HG03159 (cell line): ENCODE measurements around the gene BANP.

Source experiments
- ATAC-seq: cut with Tn5 transposase; IDR thresholded peaks from one replicate; pipeline ENCODE4 v1.9.1; 2021; ENCODE audit warnings: mild to moderate bottlenecking, moderate library complexity; ENCODE audit not compliant: unreplicated experiment

Gene BANP

DNA sequence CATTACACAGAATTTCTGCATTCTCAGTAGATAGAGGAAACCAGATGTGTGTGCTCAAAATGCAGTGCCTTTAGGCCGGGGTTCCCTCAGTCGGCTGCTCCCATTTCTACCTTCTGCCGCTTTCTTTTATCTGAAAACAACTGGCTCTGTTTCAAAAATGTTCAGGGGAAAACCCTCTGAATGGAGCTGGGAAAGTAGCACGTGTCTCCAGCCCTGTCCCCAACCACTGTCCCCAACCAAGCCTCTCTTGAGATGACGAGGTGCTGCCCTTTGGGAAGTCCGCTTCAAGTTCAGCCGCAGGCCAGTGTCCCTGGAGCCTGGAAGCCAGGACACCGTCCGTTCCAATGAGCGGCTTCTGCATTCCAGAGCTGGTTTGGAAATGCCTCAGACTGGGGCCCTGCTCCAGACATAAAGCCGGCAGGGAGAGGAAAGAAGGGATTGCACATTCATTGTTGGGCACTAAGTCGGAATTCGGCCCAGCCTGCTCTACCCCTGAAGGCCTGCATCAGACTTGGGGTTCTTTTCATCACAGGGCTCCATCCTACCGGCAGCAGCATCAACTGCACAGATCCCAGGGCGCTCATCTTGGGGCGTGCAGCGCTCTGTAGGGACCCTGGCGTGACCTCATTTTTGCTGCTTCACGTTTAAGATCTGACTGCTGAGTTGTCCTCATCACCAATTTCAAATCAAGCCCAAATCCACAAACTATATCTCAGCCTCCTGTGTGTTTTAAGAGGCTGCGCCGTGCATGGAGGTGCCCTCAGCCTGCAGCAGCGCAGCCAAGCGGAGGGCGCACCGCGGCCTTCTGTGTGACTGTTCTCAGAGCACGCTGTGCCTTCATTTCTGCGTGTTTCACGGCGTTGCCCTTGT, 111.3 kb downstream of the BANP start:
- ATAC-seq, result no peak

DNA sequence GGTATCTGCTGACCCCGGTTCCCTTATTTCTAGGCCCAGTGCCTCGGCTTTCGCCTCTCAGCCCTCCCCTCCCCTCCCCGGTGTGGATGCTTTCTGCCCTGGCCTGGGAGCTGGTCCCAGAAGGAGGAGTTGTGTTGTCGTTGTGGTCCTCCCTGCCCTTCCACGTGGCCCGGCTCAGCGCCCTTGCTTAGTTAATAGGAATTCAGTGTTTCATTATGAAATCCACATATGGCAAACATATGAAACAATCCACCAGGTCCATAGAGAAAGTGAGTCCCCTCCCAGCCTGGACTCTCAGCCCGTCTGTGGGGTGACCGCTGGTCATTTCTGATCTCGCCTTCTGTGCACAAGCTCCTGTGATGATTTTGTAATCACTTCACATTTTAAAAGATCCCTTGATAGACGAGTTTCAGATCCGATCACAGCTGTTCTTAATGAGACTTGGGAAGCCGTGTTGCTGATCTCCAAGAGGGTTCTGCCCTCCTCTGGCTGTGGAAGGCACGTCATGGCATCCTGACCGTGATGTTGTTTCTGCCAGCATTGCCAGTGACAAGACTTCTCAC, 112.1 kb downstream of the BANP start:
- no peak for ATAC-seq

DNA sequence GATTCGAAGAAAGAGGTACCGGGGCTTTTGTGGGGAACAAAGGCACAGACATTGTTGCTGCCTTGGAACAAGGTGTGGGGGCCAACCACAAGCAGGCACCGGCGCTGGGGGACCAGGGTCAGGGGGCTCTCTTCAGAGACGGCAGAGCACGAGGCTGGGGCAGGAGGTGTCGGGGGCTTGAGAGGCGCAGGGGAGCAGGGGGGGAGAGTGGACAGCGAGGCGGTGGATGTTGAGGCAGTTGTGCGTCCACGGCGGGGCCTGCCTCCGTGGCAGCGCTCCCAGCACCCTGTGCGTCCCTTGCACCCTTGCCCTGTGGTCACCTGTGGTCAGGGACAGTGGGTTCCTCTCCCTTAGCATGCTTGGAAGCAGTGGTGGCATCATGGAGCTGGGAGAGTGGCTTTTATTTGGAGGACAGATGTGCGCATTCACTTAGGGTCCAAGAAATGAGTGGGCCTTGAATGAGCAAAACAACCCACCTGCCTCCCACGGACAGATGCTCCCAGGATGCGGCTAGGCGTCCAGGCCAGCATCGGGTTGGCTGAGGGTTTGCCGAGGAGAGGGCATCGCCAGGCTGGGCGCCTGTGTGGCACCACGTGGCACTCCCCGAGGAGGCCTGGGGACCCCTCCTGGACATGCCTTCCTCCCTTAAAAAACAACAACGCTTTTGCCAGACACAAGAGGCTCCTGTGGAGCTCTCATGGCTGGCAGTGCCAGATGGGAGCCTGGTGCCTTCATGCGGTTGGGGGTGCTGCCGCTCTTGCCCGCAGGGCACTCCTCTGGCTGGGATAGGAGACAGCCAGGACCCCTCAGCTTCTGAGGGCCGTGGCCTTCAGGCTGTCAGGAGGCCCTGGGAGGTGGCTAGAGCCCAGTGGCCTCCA, 113.0 kb downstream of the BANP start:
- ATAC-seq, result no peak

DNA sequence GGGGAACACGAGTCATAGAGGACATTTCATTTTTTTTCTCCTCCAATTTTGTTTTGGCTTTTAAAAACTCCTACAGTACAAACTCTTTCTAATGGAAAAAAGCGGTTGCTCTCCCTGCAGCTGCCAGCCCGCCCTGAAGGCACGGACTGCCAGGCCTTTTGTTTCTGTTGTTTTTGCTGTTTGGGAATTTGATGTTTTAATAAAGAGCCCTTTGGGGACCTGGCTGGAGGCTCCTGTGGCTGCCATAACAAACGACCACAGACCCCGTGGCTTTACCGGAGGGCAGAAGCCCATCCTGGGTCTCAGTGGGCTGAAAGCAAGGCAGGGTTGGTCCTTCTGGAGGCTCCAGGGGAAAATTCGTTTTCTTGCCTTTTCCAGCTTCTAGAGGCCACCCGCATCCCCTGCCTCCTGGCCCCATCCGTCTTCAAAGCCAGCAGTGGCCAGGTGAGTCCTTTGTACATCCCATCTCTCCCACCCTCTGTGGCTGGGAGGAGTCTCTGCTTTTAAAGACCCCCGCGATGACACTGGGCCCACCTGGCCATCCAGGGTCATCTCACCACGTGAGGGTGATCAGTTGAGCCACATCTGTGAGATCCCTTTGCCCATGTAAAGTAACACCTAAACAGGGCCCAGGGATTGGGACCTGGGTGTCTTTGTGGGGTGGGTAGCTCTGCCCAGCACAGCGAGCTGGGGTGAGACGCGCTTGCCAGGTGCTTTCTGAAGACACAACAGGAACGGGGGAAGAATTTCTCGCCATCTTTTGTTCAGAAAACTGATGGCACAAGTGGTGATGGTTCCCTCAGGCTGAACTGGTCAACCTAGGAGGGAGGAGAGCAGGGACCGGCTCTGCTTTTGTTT, 113.9 kb downstream of the BANP start:
- ATAC-seq, result no peak

DNA sequence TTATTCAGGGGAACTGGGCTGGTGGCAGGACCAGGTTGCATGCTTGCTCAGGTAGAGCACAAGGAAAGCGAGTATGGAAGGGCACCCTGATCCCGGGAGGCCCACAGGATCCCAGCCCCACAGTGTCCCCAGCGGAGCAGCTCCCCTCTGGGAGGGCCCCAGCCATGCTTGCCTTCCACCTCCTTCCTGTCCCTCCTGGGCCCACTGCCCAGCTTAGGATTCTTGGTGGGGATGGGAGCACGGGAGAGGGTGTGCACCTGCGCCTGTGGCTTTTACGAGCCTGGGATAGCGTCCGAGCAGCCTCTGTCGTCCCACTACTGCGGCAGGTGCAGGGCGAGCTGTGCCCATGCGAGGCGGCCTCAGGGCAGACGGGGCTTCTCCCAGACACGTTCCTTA, 114.5 kb downstream of the BANP start:
- no peak for ATAC-seq

DNA sequence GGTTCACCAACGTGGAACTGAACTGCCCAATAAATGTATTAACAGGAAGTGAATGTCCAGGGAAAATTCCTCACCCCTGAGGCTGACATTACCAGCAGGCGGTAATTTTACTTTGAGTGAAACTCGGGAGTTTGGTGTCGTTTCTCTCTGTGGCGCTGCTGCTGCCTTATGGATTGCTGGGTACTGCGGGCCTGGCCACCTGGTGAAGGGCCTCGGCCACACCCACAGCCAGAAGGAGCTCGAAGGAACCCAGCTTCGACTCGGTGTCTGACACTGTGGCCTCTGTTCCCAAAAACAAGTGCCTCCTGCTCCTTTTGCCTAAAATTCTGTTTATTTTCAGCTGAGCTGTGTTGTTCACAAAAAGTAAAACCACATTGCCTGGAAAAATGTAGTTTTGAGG, 115.0 kb downstream of the BANP start:
- no peak for ATAC-seq

DNA sequence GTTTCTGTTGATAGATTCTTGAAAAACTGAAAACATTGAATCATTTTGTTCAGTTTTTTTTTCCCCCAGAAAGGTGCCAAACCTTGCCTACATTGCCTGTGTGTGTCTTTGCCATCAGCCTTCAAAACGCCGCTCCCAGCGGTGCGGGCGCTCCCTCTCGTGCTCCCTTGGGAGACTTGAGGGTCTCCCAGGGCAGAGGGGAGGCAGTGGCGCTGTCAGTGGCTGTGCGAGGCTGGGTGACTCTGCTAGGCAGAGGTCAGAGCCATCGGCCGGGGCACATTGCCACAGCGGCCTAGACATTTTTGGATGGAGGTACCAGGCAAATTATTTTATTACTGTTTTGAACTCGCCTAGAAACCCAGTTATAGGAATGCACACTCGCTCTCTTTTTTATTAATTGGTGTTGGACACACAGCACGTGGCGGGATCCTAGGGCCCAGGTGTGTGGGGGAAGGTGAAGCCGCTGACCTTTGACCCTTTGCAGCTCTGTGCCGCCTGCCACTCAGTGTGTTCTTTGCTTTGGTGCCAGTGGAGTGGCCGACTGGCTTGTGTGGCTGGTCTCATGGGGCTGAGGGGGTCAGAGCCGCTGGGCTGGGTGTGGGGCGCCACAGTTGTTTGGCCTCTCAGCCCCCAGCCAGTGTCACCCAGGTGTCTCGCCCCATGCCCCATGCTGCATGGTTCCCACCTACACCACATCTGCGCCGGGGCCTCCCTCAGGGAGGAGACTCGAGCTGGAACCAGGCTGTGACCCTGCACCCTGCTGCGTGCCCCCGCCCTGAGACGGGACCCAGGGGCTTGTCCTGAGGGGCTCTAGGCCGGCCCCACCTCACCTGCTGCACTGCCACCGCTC, 115.7 kb downstream of the BANP start:
- ATAC-seq, result no peak

DNA sequence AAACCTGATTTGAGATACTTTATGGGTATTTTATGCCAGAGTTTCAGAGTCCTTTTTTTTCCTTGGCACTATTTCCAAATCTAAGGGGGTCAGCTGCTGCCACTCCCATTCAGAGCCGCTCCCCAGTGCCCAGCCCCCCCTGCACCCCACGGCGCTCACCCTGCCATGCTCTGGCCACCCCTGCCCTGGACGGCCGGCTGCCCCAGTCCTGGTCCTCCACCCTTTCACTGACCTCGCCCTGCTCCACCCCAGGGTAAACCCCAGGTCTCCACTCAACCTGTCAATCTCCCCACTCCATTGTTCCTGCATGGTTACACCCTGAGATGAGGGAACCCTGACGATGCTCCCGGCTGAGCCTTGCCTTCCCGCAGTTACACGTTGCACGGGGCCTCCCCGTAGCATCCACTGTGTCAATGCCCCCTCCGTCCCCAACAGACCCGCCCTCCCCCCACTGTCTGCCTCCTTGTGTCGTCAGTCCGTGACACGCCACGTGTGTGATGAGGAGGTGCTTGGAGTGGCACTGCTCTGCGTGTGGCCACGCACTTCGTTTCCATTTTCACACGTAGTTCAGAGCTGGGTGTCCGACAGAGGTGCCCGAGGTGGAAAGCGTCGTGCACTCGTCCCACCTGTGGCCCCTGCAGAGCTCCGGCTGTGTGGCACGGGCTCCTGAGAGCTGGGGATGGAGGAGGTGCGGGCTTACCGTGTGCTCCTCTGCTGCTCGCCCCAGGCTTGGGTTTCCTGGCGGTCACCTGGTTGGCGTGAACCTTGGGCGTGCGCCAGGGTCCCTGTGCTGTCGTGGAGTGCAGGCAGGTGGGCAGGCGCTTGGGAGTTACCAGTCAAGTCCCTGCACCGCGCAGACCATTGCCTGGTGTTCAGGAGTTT, 116.5 kb downstream of the BANP start:
- ATAC-seq, result no peak

DNA sequence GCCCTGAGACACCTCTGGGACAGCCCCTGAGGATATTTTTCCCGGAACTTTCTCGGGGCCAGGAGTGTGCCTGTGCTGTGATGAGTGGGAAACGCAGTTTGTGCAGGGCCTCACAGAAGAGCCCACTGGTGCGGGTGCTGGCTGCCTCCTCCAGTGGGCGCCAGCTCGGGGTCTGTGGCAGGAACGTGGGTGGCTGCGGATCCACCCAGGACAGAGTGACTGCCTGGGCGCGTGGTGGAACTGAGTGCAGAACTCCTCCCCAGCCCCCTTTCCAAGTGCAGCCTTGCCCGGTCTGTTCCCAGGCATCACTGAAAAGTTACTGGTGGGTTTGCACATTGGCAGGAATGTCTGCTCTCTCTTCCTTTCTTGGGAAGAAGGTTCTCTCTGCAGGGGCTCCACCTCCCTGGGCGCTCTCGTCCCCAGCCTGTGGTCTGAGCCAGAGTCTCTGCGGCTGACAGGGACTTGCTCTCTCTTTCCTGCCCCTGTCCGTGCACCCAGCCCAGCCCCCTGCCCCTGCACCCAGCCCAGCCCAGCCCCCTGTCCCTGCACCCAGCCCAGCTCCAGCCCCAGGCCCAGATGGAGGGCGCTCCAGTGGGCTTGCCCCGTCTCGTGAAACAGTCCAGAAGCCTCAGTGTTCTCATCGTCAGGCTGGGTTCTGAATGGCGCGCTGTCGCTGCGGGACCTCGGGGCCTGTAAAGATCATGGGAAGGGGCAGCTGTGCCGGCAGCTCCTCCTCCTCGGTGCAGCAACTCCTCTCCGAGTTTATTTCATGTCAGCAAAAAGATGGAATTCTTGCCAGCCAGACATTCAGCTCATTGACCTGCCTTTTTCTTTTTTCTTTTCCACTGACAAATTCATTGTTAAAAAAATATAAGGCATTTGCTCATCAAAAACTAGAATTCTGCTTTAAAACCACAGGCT, 117.5 kb downstream of the BANP start:
- ATAC-seq, result no peak

DNA sequence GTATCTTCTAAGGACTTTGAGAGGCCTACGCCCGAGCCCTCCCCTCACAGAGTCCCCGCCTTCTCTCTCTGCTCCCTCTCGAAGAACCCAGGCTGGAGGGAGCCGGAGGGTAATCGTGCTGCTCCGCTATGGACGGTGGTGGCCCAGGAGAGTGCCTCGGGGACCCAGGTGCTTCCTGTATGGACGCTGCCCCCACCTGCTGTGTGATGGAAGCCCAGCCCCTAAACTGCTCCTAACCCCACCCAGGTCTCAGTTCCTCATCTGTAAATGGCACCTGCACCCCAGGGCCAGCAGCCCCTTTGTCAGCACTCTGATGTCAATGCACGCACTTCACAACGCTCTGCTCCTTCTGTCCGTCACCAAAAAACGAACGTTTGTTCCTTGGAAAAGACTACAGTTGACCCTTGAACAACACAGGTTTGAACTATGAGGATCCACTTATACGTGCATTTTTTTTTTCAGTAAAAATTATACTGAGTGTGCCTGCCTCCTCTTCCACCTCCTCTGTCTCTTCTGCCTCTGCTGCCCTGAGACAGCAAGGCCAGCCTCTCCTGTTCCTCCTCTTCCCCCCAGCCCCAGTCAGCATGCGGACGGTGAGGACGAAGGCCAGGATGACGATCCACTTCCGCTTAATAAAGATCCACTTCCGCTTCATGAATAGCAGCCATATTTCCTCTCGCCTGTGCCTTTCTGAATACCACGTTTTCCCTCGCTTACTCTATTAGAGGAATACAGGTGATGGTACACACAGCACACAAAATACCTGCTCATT, 118.3 kb downstream of the BANP start:
- peak; percentile 87 for ATAC-seq

DNA sequence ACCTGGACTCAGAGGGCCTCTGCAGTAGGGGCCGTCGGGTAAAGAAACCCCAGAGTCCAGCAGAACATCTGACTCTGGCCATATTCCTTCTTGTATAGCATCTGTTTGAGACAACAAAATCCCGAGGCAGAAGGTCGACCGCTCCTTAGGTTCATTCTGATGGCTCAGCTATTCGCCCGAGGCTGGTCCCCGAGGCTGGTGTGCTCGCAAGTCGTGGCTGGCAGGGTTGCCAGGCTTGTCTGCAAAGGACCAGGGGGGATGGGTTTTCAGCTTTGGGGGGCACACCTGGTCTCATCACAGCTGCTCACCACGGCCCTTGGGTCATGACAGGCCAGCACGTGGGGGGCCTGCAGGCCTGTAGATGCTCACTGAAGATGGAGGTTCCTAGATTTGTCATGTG, 119.1 kb downstream of the BANP start:
- ATAC-seq, result no peak

DNA sequence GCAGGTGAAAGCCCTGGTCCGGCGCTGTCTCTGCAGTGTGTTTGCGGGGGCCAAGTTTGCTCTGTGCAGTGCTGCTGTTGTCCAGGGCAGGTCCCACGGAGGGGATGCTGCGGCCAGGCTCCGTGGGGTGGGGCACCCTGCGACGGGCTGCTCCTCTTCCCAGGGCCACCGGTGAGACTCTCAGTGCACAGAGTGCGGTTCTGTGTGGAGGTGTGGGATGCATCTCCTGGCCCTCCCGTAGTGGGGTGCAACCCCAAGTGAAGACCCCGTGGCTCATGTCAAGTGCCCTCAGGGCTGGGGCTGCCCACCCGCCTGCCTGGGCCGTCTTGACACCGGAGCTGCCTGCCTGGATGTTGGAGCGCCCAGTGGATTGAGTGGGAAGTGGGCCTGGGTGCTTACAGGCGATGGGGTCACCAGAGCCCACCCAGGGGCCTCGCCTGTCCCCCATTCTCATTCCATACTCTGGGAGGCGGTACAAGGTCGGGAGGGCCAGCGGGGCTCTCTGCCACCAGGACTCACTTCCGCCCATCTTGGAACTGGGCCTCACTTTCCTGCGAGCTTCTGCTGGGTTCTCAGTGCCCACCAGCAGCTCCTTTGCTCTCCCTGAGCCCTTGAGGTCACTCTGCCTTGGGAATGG, 119.9 kb downstream of the BANP start:
- ATAC-seq, result no peak

DNA sequence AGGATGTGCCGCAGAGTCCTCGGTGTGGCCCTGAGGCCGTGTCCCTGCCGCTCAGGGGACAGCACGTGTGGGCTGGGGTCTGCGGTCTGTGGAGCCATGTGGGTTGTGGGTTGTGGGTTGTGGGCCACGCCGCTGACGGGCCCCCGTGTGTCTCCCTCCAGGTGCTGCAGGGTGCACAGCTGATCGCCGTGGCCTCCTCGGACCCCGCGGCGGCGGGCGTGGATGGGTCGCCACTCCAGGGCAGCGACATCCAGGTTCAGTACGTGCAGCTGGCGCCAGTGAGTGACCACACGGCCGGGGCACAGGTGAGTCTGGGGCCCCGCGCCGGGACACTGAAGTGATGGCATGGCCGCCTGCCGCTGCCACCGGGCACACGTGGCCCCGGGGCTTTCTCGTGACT, 120.7 kb downstream of the BANP start:
- no peak for ATAC-seq

DNA sequence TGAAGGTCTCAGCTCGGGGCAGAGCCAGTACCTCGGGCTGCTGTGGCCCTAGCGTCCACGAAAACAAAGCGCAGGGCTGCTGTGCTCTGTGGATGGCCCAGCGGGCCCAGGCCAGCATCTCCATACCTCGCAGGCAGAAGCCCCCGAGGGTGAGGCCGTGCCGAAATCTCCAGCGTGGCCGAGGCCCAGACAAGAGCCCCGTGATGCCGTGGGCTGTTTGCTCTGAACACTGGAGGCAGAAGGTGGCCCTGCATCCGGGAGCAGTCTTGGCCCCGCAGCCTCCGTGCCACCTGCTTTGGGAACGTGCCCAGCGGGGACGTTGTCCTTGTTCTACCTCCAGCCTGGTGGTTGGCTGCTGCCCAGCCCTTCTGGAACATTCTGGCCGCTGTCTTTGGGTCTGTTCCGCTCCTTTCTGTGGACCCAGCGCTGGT, 121.4 kb downstream of the BANP start:
- ATAC-seq, result no peak

DNA sequence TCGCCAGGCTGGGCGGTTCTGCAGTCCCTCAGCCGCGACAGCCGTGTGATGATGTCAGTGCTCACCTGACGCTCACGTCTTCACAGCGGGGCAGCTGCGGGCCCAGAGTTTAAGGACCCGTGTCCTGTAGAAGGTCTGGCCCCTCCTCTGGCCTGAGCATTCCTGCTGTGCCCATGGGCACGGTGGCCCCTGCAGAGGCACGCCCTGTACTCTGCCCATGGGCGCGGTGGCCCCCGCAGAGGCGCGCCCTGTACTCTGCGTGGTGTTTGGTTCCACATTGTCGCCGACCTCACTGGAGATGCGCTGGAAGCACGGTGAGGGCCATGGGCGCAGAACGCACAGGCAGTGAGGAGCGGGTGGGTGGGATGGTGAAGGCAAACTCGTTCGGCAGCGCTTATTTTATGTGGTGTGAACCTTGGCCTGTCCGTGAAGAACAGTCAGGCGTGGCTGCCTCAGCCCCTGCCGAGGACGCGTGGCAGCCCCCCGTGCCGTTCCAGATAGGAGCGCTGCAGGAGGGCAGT, 122.0 kb downstream of the BANP start:
- no peak for ATAC-seq

DNA sequence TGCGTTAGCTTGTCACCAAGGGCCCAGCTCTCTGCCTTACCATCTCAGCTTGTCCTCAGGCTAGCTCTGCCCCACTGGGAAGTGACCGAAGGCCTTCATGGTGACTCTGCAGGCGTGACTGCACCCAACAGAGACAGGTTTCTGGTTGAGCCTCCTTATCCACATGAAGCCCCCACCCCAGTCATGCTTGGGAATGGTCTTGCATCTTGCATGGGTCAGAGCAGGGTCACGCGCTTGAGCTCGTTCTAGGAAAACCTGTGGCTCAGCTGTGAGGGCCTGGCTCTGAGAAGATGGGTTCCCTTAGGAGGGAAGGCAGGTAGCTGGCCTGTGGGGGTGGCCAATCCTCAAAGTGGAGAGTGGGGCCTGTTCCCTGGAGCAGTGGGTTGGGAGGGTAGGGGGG, 122.8 kb downstream of the BANP start:
- ATAC-seq, result no peak
